ENCODE data around the gene INHBB. TPM values are rescaled to one million over a fixed set of nuclear protein-coding genes. Genes with fewer than 3 reads are reported as not detected.

The INHBB gene
- total and polyA plus RNA-seq, 8 donors: 0.37 to 7.2 (median 0.89) TPM; not detected in 1

- DNase-seq: peak in 1 of 2 donors; percentile 16
- Histone ChIP-seq H3K36me3 (no peaks in the 10 kb centered on the region), H3K27ac (no peak overlapping the region), H3K4me1 (peaks cover 0 to 12% (median 4%) of the 10 kb centered on the region in 4 donors), H3K9me3 (peaks cover 0 to under 1% (median 0%) of the 10 kb centered on the region in 4 donors), H3K27me3 (peaks cover 0 to 40% (median 4%) of the 10 kb centered on the region in 3 donors), H3K4me3 (no peak overlapping the region)
- intact Hi-C loops (cut with DNase I; ENCODE audit: low total_unique reads): no loop called here
- 67 to 78% (median 68%) methylated on average over 17 to 18 of the region's 18 CpGs for WGBS, 5 donors
- no peak for TF ChIP-seq POLR2AphosphoS5 (IDR thresholded peaks at IDR 0.05)
- no peak for TF ChIP-seq EP300 (IDR thresholded peaks at IDR 0.05)
- no peak for TF ChIP-seq POLR2A (IDR thresholded peaks at IDR 0.05)
- TF ChIP-seq CTCF (IDR thresholded peaks at IDR 0.05): no peak
Measured at GRCh38 chr2:120398051-120398995, 52.4 kb downstream of the INHBB start.

GRCh38 chr2:120398996-120399888, 53.3 kb downstream of the INHBB start:
- no peak overlapping the region for H3K27ac ChIP-seq
- H3K4me1 ChIP-seq: peaks cover 0 to 12% (median 4%) of the 10 kb centered on the region in 4 donors
- H3K36me3 ChIP-seq: no peaks in the 10 kb centered on the region
- H3K4me3 ChIP-seq: no peak overlapping the region
- H3K27me3 ChIP-seq: peaks cover 0 to 40% (median 4%) of the 10 kb centered on the region in 3 donors
- TF ChIP-seq POLR2AphosphoS5 (IDR thresholded peaks at IDR 0.05): no peak
- no peak for TF ChIP-seq EP300 (IDR thresholded peaks at IDR 0.05)
- TF ChIP-seq POLR2A (IDR thresholded peaks at IDR 0.05): no peak
- no peak for TF ChIP-seq CTCF (IDR thresholded peaks at IDR 0.05)
- no peaks in the 10 kb centered on the region for H3K9me3 ChIP-seq
- 54 to 83% (median 59%) methylated on average over 16 to 22 of the region's 22 CpGs for WGBS, 5 donors
- intact Hi-C loops (cut with DNase I; ENCODE audit: low total_unique reads): no loop called here
- peak; percentile 30 to 58 for DNase-seq

DNA sequence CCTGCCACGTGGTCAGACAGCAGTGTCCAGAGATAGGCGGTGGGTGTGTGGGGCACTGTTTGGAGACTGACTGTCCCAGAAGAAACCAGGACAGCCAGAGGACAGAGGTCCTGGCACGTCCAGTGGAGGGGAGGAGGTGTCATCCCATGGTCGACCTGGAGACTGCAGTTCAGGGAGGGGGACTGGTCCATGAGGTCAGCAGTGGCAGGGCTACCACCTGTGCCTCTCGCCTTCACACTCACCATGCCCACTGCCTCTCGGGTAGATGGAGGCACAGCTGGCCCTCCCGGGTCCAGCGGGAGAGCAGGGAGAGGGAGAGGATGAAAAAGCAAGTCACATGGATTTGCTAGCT, 53.9 kb downstream of the INHBB start:
- 71 to 91% (median 84%) methylated on average over 5 to 8 of the region's 8 CpGs for WGBS, 5 donors
- H3K4me1 ChIP-seq: peaks cover 0 to 12% (median 4%) of the 10 kb centered on the region in 4 donors
- peaks cover 0 to 36% (median 4%) of the 10 kb centered on the region in 3 donors for H3K27me3 ChIP-seq
- no peaks in the 10 kb centered on the region for H3K9me3 ChIP-seq
- no peak overlapping the region for H3K27ac ChIP-seq
- DNase-seq: no peak
- H3K4me3 ChIP-seq: no peak overlapping the region
- no peaks in the 10 kb centered on the region for H3K36me3 ChIP-seq
- intact Hi-C loops (cut with DNase I; ENCODE audit: low total_unique reads): no loop called here
- no peak for TF ChIP-seq POLR2A (IDR thresholded peaks at IDR 0.05)
- TF ChIP-seq EP300 (IDR thresholded peaks at IDR 0.05): no peak
- no peak for TF ChIP-seq POLR2AphosphoS5 (IDR thresholded peaks at IDR 0.05)
- no peak for TF ChIP-seq CTCF (IDR thresholded peaks at IDR 0.05)

GRCh38 chr2:120400551-120400950, 54.6 kb downstream of the INHBB start:
- H3K27me3 ChIP-seq: peaks cover 0 to 29% (median 4%) of the 10 kb centered on the region in 3 donors
- H3K9me3 ChIP-seq: no peaks in the 10 kb centered on the region
- H3K4me3 ChIP-seq: no peak overlapping the region
- intact Hi-C loops (cut with DNase I; ENCODE audit: low total_unique reads): no loop called here
- no peak for DNase-seq
- no peaks in the 10 kb centered on the region for H3K36me3 ChIP-seq
- WGBS, 5 donors: 73 to 85% (median 79%) methylated on average over 10 to 11 of the region's 11 CpGs
- peaks cover 0 to 12% (median 4%) of the 10 kb centered on the region in 4 donors for H3K4me1 ChIP-seq
- no peak for TF ChIP-seq POLR2A (IDR thresholded peaks at IDR 0.05)
- no peak for TF ChIP-seq CTCF (IDR thresholded peaks at IDR 0.05)
- no peak for TF ChIP-seq POLR2AphosphoS5 (IDR thresholded peaks at IDR 0.05)
- no peak for TF ChIP-seq EP300 (IDR thresholded peaks at IDR 0.05)
- H3K27ac ChIP-seq: no peak overlapping the region

Measured in stomach (tissue), 9 donors.